ENCODE measurements around the gene CHMP2A.

The CHMP2A gene

DNA sequence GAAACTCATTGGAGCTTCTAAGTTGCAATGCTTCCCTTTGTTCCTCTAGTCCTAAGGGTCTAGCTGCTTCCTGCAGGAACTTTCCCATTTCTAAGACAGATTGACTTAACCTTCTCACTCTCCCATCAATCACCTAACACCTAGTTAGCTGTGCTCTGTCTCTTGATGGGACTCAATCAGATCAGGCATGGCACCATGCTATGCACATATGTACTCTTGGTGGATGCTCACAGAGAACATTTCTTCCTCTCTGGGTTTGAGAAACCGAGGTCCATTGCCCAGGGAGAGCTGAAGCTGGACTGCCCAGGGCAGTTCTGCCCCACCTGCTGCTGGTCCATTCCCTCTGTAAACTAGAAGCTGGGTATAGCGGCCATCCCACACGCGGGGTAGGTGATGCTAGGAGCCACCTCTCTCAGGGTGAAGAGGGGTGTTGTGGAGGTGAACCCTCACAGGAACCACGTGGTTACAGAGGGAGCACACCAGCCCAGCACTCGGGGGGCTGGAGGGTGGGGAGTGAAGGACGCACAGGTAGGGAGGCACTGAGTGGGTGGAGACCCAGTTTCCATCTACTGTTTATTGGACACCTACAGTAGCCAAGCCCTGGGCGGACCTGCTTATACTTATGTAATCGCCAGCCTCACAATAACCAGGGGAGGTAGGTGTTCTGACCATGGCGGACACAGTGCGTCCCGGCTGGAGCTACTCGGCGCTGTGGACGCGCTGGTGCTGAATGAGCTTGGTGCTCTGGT lies 6.6 kb upstream of the CHMP2A start:
- TF ChIP-seq, protein P1, sequence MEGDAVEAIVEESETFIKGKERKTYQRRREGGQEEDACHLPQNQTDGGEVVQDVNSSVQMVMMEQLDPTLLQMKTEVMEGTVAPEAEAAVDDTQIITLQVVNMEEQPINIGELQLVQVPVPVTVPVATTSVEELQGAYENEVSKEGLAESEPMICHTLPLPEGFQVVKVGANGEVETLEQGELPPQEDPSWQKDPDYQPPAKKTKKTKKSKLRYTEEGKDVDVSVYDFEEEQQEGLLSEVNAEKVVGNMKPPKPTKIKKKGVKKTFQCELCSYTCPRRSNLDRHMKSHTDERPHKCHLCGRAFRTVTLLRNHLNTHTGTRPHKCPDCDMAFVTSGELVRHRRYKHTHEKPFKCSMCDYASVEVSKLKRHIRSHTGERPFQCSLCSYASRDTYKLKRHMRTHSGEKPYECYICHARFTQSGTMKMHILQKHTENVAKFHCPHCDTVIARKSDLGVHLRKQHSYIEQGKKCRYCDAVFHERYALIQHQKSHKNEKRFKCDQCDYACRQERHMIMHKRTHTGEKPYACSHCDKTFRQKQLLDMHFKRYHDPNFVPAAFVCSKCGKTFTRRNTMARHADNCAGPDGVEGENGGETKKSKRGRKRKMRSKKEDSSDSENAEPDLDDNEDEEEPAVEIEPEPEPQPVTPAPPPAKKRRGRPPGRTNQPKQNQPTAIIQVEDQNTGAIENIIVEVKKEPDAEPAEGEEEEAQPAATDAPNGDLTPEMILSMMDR (IDR thresholded peaks at IDR 0.05; ENCODE audit: control insufficient read depth, insufficient read depth, low read depth, low read length, missing control alignments): no peak
- DNase-seq (ENCODE audit: low read depth): no peak
- no peak overlapping the region for H3K4me3 ChIP-seq (ENCODE audit: control insufficient read depth, low read depth, low read length)

DNA sequence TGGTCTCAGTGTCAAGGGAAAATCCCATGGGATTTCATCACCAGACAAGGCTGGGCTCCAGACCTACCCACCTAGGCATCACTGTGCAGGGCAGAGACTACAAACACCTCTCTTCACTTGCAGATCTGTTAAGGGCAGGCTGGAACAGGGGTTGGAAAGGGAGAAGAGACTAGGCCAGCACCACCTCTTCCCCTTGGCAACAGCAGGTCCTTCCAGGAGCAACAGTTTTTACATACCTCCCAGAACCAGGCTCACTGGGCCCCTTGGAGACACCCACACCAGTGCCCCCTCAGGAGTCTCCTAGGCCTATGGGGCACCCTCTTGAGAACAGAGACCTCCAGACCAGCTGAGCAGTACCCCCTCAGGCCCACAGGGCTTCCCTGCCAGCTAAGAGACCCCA lies 6.0 kb upstream of the CHMP2A start:
- TF ChIP-seq, protein P1 (IDR thresholded peaks at IDR 0.05; ENCODE audit: control insufficient read depth, insufficient read depth, low read depth, low read length, missing control alignments): no peak
- no peak for DNase-seq (ENCODE audit: low read depth)
- no peak overlapping the region for H3K4me3 ChIP-seq (ENCODE audit: control insufficient read depth, low read depth, low read length)

DNA sequence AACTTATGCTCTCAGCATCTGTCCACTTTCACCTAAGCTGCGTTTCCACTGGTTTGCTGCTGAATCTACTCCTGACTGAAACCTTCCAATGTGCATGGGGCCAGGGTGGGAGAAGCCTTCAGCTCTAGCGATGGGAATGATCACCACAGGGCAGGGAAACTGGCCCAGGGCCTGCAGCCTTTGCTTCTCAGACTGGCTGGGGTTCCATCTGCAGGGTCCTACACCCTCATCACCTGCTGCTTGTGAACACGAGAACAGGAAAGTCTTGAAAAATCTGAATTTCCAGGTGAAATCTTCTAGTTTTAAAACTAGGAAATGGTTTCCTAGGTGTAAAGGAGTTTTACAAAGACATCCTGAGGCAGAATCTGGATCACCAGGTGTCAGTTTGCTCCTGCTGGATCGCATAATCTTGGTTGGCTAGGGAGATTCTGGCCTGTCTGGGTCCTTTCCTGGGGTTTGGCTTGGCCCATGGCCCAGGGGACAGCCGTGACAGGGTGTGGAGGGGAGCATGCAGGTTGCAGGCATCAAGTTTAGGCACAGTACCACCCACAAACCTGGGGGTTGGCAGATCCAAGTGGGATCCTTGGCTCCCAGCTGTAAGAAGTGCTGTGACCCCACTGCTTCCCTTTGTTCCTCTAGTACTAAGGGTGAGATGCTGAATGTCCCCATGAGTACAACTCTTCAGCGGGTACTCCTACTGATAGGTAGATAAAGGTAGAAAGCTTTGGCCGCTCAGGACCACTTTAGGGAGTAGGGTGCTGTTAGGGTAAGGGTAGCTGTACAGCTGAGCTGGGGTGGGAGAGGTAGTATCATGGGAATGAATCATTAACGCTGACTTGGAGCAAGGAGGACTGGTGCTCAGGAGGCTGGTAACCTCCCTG lies 5.3 kb upstream of the CHMP2A start:
- TF ChIP-seq, protein P1 (IDR thresholded peaks at IDR 0.05; ENCODE audit: control insufficient read depth, insufficient read depth, low read depth, low read length, missing control alignments): no peak
- H3K4me3 ChIP-seq (ENCODE audit: control insufficient read depth, low read depth, low read length): peak overlapping the region; percentile 93
- DNase-seq (ENCODE audit: low read depth): no peak

DNA sequence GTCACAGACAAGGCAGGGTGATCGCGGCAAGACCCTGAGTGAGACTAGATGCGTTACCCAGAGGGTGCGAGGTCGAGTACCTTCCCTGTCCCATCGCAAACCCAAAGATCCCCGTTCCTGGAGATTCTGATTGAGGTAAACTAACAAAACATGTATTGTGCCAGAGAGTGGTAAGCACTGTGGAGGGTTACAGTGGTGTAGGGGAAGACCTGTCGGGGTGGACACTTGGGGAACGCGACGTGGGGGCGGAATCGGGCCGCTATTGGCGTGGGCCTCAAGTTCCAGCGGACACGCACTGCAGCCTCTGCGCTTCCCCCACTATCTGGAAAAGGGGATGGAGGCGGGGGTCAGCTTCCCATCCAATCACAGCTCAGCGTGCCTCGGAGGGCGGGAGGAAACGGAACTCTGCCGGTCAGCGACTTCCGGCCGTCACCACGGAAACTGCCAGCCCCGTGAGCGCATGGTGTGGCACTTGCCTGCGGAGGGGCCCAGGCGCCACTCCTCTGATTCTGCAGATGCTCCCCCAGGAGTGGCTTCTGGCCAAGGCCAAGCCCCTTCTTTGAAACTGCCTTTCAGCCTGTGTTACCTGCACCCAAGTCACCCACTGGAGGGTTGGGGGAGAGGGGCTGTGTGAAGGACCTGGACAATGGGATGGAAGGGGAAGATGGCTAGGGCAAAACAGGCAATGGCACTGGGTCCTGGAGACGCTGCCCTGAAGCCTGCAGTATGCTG lies 4.5 kb upstream of the CHMP2A start:
- DNase-seq (ENCODE audit: low read depth): peak; percentile 74
- TF ChIP-seq, protein P1 (IDR thresholded peaks at IDR 0.05; ENCODE audit: control insufficient read depth, insufficient read depth, low read depth, low read length, missing control alignments): no peak
- peak overlapping the region; percentile 93 for H3K4me3 ChIP-seq (ENCODE audit: control insufficient read depth, low read depth, low read length)

DNA sequence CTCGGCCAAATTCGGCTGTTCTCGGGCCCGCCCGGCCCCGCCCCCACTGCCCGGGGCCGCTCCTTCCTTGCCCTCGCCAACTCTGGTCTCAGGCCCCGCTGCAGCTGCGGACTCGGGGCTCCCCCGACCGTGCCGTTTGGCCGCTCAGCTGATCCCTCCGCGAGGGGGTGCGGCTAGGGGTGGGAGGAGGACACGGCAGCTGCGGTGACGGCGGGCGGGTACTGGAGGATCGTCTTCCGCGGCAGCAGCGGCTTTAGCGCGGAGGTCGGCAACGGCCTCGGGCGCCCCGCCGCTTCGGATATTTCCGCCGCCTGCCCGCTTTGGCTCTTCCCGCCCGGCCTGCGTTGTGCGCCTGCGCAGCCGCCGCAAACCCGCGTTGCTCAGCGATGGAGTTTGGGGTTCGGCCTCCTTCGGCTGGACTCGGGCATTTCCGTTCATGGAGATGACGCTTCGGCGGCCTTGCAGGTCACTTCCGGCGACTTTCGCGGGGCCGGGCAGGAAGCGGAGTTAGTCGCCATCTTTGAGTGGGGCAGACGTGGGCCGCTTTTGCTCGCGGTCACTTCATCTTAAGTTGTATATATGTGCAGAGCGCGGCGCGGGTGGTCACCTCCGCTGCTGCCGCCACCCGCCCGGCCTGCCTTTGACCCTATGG lies 3.8 kb upstream of the CHMP2A start:
- DNase-seq (ENCODE audit: low read depth): peak; percentile 94
- TF ChIP-seq, protein P1 (IDR thresholded peaks at IDR 0.05; ENCODE audit: control insufficient read depth, insufficient read depth, low read depth, low read length, missing control alignments): no peak

More for the DNA sequence above, 3.8 kb upstream of the CHMP2A start:
- H3K4me3 ChIP-seq (ENCODE audit: control insufficient read depth, low read depth, low read length): peak overlapping the region; percentile 93

Data from AG09309 (cell line).